H1 (cell line): ENCODE data around the gene DLAT. TPM values are rescaled to one million over a fixed set of nuclear protein-coding genes. Genes with fewer than 3 reads are reported as not detected.

Source experiments
- CTCF ChIA-PET: fragments of 300-600 bp; sonication (Branson Sonifier 250); formaldehyde crosslinking; loops from one replicate; lab custom pipeline; 2021; ENCODE audit not compliant: partially characterized antibody; lab: Charles Lee
- POLR2A ChIA-PET: fragments of 300-600 bp; sonication (Branson Sonifier 250); formaldehyde crosslinking; loops from one replicate; lab custom pipeline; 2021; ENCODE audit warnings: inconsistent platforms; ENCODE audit not compliant: partially characterized antibody; lab: Charles Lee
- DNase-seq, 2 experiments: peaks; one replicate each; pipeline versions ENCODE4 v3.0.0 to v3.0.0-alpha.2; 2010 to 2022; ENCODE audit warnings: low spot score in 2 of 2, low read depth in 1 of 2, mixed read lengths in 1 of 2
- FAIRE-seq: peaks from 2 replicates; lab custom pipeline; 2011; peaks lifted over from hg19 to GRCh38; lab: Jason Lieb, UNC
- H2AFZ ChIP-seq: 2 replicates; pipeline ENCODE4 v1.8.1; 2012; ENCODE audit warnings: low read length, inconsistent platforms
- H2AK5ac ChIP-seq: 2 replicates; pipeline ENCODE4 v1.6.1; 2013; ENCODE audit warnings: low read depth, low read length
- H2BK120ac ChIP-seq: replicated peaks from 2 replicates; pipeline ENCODE3; 2013; ENCODE audit warnings: low read depth, low read length, inconsistent platforms
- H2BK12ac ChIP-seq: 2 replicates; pipeline ENCODE4 v1.6.1; 2013; ENCODE audit warnings: low read depth, low read length
- H2BK15ac ChIP-seq: 2 replicates; pipeline ENCODE4 v1.6.1; 2013; ENCODE audit warnings: low read length
- H2BK20ac ChIP-seq: 2 replicates; pipeline ENCODE4 v1.6.1; 2013; ENCODE audit warnings: low read length
- H2BK5ac ChIP-seq: 2 replicates; pipeline ENCODE4 v1.6.1; 2013; ENCODE audit warnings: low read depth, low read length
- H3K14ac ChIP-seq: 2 replicates; pipeline ENCODE4 v1.6.1; 2013; ENCODE audit warnings: inconsistent platforms; ENCODE audit not compliant: insufficient read length
- H3K18ac ChIP-seq: 2 replicates; pipeline ENCODE4 v1.6.1; 2013; ENCODE audit warnings: low read length; ENCODE audit errors: extremely low read depth
- H3K23ac ChIP-seq: 2 replicates; pipeline ENCODE4 v1.6.1; 2013; ENCODE audit warnings: inconsistent platforms; ENCODE audit not compliant: insufficient read length
- H3K23me2 ChIP-seq: 2 replicates; pipeline ENCODE4 v1.6.1; 2013; ENCODE audit warnings: low read depth, low read length
- H3K27ac ChIP-seq: 2 replicates; pipeline ENCODE4 v1.6.1; 2011; ENCODE audit warnings: low read depth, low read length, inconsistent platforms
- H3K27me3 ChIP-seq, 4 experiments: replicated peaks in 1 of 4; 1 replicate in 1 of 4; 2 replicates in 3 of 4; pipeline versions ENCODE4 v1.6.1 to v1.8.1; 2011 to 2013; ENCODE audit warnings: low read length in 3 of 4, mild to moderate bottlenecking in 3 of 4, inconsistent platforms in 2 of 4, mixed read lengths in 2 of 4, moderate library complexity in 1 of 4; ENCODE audit not compliant: control insufficient read depth in 3 of 4, insufficient read depth in 3 of 4; ENCODE audit errors: extremely low read depth in 1 of 4
- H3K36me3 ChIP-seq, 4 experiments: 2 replicates each; pipeline versions ENCODE4 v1.6.1 to v1.8.1; 2011 to 2013; ENCODE audit warnings: mild to moderate bottlenecking in 4 of 4, low read length in 3 of 4, moderate library complexity in 2 of 4, control low read depth in 1 of 4, inconsistent platforms in 1 of 4; ENCODE audit not compliant: insufficient read depth in 4 of 4, control insufficient read depth in 2 of 4
- H3K4ac ChIP-seq: replicated peaks from 2 replicates; pipeline ENCODE3; 2013; ENCODE audit warnings: low read length, low read depth, mixed read lengths, inconsistent platforms; ENCODE audit not compliant: insufficient read length
- H3K4me1 ChIP-seq, 4 experiments: replicated peaks in 1 of 4; 1 replicate in 1 of 4; 2 replicates in 3 of 4; pipeline versions ENCODE4 v1.6.1 to v1.8.1; 2011 to 2013; ENCODE audit warnings: low read length in 3 of 4, inconsistent platforms in 2 of 4, mixed read lengths in 1 of 4; ENCODE audit not compliant: insufficient read depth in 4 of 4, control insufficient read depth in 3 of 4
- H3K4me2 ChIP-seq, 2 experiments: 2 replicates each; pipeline versions ENCODE4 v1.6.1 to v1.8.1; 2011 to 2013; ENCODE audit warnings: low read depth in 2 of 2, low read length in 2 of 2, control low read depth in 1 of 2, inconsistent platforms in 1 of 2, mild to moderate bottlenecking in 1 of 2; ENCODE audit not compliant: insufficient read depth in 1 of 2
- H3K4me3 ChIP-seq, 4 experiments: fragments of 200-600, 300-600 bp in 1 of 4; sonication (generic), shearing (Covaris generic), sonication (Bioruptor Twin) in 1 of 4; 2 replicates each; pipeline versions ENCODE4 v1.5.1 to v1.8.1; 2011 to 2016; ENCODE audit warnings: low read length in 4 of 4, low read depth in 3 of 4, control low read depth in 2 of 4, inconsistent platforms in 2 of 4, mild to moderate bottlenecking in 2 of 4, mixed read lengths in 1 of 4, moderate library complexity in 1 of 4; ENCODE audit not compliant: insufficient read depth in 2 of 4; ENCODE audit errors: extremely low read depth in 1 of 4
- H3K56ac ChIP-seq: replicated peaks from 2 replicates; pipeline ENCODE3; 2013; ENCODE audit warnings: low read depth, mild to moderate bottlenecking, mixed read lengths, low read length, inconsistent platforms; ENCODE audit not compliant: insufficient read length
- H3K79me1 ChIP-seq: 2 replicates; pipeline ENCODE4 v1.6.1; 2013; ENCODE audit warnings: low read depth, low read length, control low read depth
- H3K79me2 ChIP-seq, 2 experiments: 2 replicates each; pipeline versions ENCODE4 v1.6.1 to v1.8.1; 2012 to 2013; ENCODE audit warnings: low read length in 2 of 2, mild to moderate bottlenecking in 2 of 2, inconsistent platforms in 1 of 2; ENCODE audit not compliant: insufficient read depth in 2 of 2, control insufficient read depth in 1 of 2
- H3K9ac ChIP-seq, 4 experiments: replicated peaks in 1 of 4; 1 replicate in 1 of 4; 2 replicates in 3 of 4; pipeline versions ENCODE4 v1.6.1 to v1.8.1; 2011 to 2013; ENCODE audit warnings: low read depth in 3 of 4, low read length in 3 of 4, control low read depth in 2 of 4, mild to moderate bottlenecking in 2 of 4, moderate library complexity in 2 of 4, inconsistent platforms in 1 of 4; ENCODE audit errors: extremely low read depth in 1 of 4
- H3K9me3 ChIP-seq, 2 experiments: 2 replicates each; pipeline versions ENCODE4 v1.6.1 to v1.8.1; 2012 to 2013; ENCODE audit warnings: mild to moderate bottlenecking in 2 of 2, moderate library complexity in 2 of 2, control low read depth in 1 of 2, inconsistent platforms in 1 of 2, low read depth in 1 of 2, low read length in 1 of 2, mixed read lengths in 1 of 2; ENCODE audit not compliant: insufficient read depth in 2 of 2
- H4K20me1 ChIP-seq, 2 experiments: replicated peaks in 1 of 2; 2 replicates each; pipeline versions ENCODE3 to v1.8.1; 2011 to 2013; ENCODE audit warnings: inconsistent platforms in 2 of 2, low read length in 2 of 2, mild to moderate bottlenecking in 1 of 2; ENCODE audit not compliant: insufficient read depth in 2 of 2, control insufficient read depth in 1 of 2
- H4K5ac ChIP-seq: 2 replicates; pipeline ENCODE4 v1.6.1; 2013; ENCODE audit warnings: low read length, low read depth, mixed read lengths, inconsistent platforms; ENCODE audit not compliant: insufficient read length
- H4K8ac ChIP-seq: 2 replicates; pipeline ENCODE4 v1.8.0; 2013; ENCODE audit warnings: mild to moderate bottlenecking, moderate library complexity, low read length, inconsistent platforms; ENCODE audit not compliant: insufficient read depth; ENCODE audit errors: extremely low read depth
- H4K91ac ChIP-seq: replicated peaks from 2 replicates; pipeline ENCODE3; 2013; ENCODE audit warnings: low read length, mixed read lengths, inconsistent platforms; ENCODE audit not compliant: insufficient read length
- YY1 ChIP-seq: IDR thresholded peaks from 2 replicates; pipeline ENCODE4 v1.6.1; 2011; ENCODE audit warnings: low read depth, mild to moderate bottlenecking, low read length
- ZNF274 ChIP-seq: IDR thresholded peaks from 2 replicates; pipeline ENCODE4 v1.7.0; 2012; ENCODE audit warnings: low read length, borderline replicate concordance; ENCODE audit errors: extremely low read depth
- WGBS, 2 experiments: shearing (Covaris generic) in 1 of 2; methylation state at CpG; one replicate each; pipeline versions ENCODE4 v1.1.6 to v1.1.7; 2013 to 2015; ENCODE audit warnings: low lambda C conversion rate in 2 of 2, mixed read lengths in 2 of 2, inconsistent platforms in 1 of 2, low coverage in 1 of 2, missing lambda C conversion rate in 1 of 2; ENCODE audit not compliant: insufficient replicate concordance in 2 of 2, insufficient coverage in 1 of 2, insufficient read length in 1 of 2; ENCODE audit errors: extremely low coverage in 1 of 2, missing lambda C conversion rate in 1 of 2; 5-methylcytosine and 5-hydroxymethylcytosine counted together
- polyA plus RNA-seq, 7 experiments: library from polyadenylated mRNA; depleted of rRNA in 3 of 7; stranded (reverse) in 5 of 7; unstranded in 2 of 7; fragments of >200 nt in 5 of 7; fragments of 200-250 nt in 2 of 7; gene quantifications; 1 replicate in 5 of 7; 2 replicates in 1 of 7; 4 replicates in 1 of 7; pipeline versions ENCODE4 v1.2.1 to v1.2.3, GENCODE V29; 2011 to 2013; ENCODE audit warnings: missing spikeins in 2 of 7, mixed read lengths in 2 of 7
- total RNA-seq: library from RNA; stranded (reverse); fragmentation: NEBNext Ultra II Directional; extraction: Animal tissue kit (Norgen Biotek cat#: 25700); gene quantifications from 2 replicates; pipeline ENCODE4 v1.2.1, GENCODE V29; 2021
- TF ChIP-seq, protein P1 (sequence below): IDR thresholded peaks from 2 replicates; pipeline ENCODE4 v1.6.1; 2011; ENCODE audit warnings: low read length, improper control_type of control experiment

DLAT gene
- total and polyA plus RNA-seq, 2 of the 8 experiments (the other 6 are each of a cell fraction or from before 2014, with no cell fraction given): 23.1 to 66.2 TPM

DNA sequence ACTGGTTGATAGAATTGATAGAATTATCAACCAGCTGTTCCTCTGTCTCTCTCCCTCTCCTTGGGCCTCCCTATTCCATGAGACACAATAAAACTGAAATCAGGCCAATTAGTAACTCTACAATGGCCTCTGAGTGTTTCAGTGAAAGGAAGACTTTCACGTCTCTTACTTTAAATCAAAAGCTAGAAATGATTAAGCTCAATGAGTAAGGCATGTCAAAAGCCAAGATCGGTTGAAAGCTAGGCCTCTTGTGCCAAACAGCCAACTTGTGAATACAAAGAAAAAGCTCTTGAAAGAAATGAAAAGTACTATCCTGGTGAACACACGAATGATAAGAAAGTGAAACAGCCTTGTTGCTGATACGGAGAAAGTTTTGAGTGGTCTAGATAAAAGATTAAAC lies 32.0 kb downstream of the DLAT start:
- CTCF ChIA-PET: no interaction called here

More for the DNA sequence above, 32.0 kb downstream of the DLAT start:
- no peak for DNase-seq
- no peak overlapping the region for H2BK20ac ChIP-seq
- H3K56ac ChIP-seq: no peak overlapping the region
- no peak overlapping the region for H2AFZ ChIP-seq
- no peak overlapping the region for H4K8ac ChIP-seq
- no peak for FAIRE-seq
- H3K79me1 ChIP-seq: no peaks in the 10 kb centered on the region
- no peak overlapping the region for H3K4me2 ChIP-seq
- no peak overlapping the region for H2BK12ac ChIP-seq
- no peak overlapping the region for H3K23ac ChIP-seq
- no peak overlapping the region for H3K27ac ChIP-seq
- H4K5ac ChIP-seq: no peak overlapping the region
- no peak for TF ChIP-seq ZNF274
- no peak for TF ChIP-seq YY1
- TF ChIP-seq, protein P1, sequence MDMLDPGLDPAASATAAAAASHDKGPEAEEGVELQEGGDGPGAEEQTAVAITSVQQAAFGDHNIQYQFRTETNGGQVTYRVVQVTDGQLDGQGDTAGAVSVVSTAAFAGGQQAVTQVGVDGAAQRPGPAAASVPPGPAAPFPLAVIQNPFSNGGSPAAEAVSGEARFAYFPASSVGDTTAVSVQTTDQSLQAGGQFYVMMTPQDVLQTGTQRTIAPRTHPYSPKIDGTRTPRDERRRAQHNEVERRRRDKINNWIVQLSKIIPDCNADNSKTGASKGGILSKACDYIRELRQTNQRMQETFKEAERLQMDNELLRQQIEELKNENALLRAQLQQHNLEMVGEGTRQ: no peak
- no peak overlapping the region for H3K4ac ChIP-seq
- H3K4me3 ChIP-seq: no peak overlapping the region
- H4K20me1 ChIP-seq: no peaks in the 10 kb centered on the region
- no peak overlapping the region for H3K9ac ChIP-seq
- H3K14ac ChIP-seq: no peak overlapping the region
- H2BK120ac ChIP-seq: no peak overlapping the region
- no peak overlapping the region for H4K91ac ChIP-seq
- H3K36me3 ChIP-seq: peaks cover 6 to 59% (median 33%) of the 10 kb centered on the region in 4 experiments
- WGBS, 2 experiments: 77% methylated on average over 4 of the region's 4 CpGs; no CpG with 5 or more reads in 1 of the 2 experiments
- H3K18ac ChIP-seq: no peak overlapping the region
- no peak overlapping the region for H2BK15ac ChIP-seq
- POLR2A ChIA-PET: interaction anchor here (1.0 kb wide), 1 partner anchor 30 kb away, joined by 4 read pairs; the partner anchor contains the start of genes SDHD and TIMM8B
- no peaks in the 10 kb centered on the region for H3K9me3 ChIP-seq
- H2AK5ac ChIP-seq: no peak overlapping the region
- H3K4me1 ChIP-seq: no peaks in the 10 kb centered on the region
- no peaks in the 10 kb centered on the region for H3K79me2 ChIP-seq
- H3K23me2 ChIP-seq: no peaks in the 10 kb centered on the region
- H3K27me3 ChIP-seq: no peaks in the 10 kb centered on the region
- H2BK5ac ChIP-seq: no peak overlapping the region
